Measurements from ENCODE around the gene CASTOR1. TPM values are rescaled to one million over a fixed set of nuclear protein-coding genes. Genes with fewer than 3 reads are reported as not detected.

The CASTOR1 gene
- total and polyA plus RNA-seq, 2 experiments from 2014 or later = 19.0 to 22.2 TPM

GRCh38 chr22:30301995-30302809 is 12.9 kb upstream of the CASTOR1 start:
- Histone ChIP-seq H3K4me1 (ENCODE audit: low read depth) (no peaks in the 10 kb centered on the region), H3K27me3 (no peaks in the 10 kb centered on the region), H3K36me3 (no peaks in the 10 kb centered on the region), H3K27ac (no peak overlapping the region), H3K9me3 (ENCODE audit: low read depth) (no peaks in the 10 kb centered on the region), H3K4me3 (no peak overlapping the region)
- TF ChIP-seq CTCF (IDR thresholded peaks at IDR 0.05; ENCODE audit: low read depth, low read length) = no peak
- peak in 1 of 2 donors; percentile 77 for DNase-seq (ENCODE audit: low read depth in 1 of 2, low spot score in 1 of 2)

DNA sequence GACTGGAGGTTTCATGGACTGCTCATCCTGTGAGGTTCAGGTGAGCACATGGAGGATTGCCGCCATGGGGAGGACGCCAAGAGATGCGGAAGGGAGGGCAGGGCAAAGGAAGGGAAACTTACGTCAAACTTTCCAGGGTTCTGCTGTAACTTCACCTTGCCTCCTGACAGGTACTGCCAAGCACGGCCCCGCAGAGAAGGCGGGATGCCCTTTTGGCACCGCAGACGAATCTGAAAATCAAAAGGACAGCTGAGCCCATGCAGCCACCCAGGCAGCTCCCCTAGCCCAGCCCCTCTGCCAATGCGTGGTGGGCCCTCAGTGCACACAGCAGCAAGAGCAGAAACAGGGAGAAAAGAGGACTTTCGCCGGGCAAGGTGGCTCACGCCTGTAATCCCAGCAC is 10.0 kb upstream of the CASTOR1 start:
- Histone ChIP-seq H3K4me3 (no peak overlapping the region), H3K4me1 (ENCODE audit: low read depth) (no peaks in the 10 kb centered on the region), H3K36me3 (peaks cover 2% of the 10 kb centered on the region), H3K9me3 (ENCODE audit: low read depth) (no peaks in the 10 kb centered on the region), H3K27ac (no peak overlapping the region), H3K27me3 (no peaks in the 10 kb centered on the region)
- DNase-seq (ENCODE audit: low read depth in 1 of 2, low spot score in 1 of 2) = no peak
- no peak for TF ChIP-seq CTCF (IDR thresholded peaks at IDR 0.05; ENCODE audit: low read depth, low read length)

DNA sequence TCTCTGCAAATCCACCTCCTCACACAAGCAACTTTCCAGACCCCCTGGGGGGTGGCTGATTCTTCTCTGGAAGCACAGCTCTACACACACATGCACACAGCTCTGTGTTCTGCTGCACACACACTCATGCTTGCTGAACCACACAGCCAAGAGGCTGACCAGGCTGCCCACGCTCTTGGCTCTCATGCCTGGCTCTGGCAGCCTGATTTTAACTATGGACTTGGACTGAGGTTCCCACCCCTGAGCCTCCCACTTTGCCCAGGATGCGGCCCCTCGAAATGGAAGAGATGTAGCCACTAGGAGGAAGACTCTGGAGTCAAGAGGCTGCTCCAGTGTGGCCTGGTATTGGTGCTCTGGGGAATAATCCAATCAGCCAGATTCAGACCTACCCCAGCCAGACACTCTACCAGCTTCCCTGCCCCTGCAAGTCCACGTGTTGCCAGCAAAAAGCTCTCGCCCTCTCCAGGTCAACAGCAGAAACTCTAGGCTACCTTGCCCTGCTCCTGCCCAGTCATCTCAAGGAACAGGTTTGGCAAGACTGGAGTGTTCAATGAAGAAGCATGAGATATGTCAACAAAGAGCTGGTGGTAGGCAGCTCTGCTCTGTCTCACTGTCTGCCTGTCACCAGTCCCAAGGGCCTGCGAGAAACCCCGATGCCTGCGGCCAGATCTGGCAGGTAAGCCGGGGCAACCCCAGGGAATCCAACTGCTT is 8.8 kb upstream of the CASTOR1 start:
- Histone ChIP-seq H3K27ac (no peak overlapping the region), H3K4me1 (ENCODE audit: low read depth) (no peaks in the 10 kb centered on the region), H3K27me3 (no peaks in the 10 kb centered on the region), H3K9me3 (ENCODE audit: low read depth) (no peaks in the 10 kb centered on the region), H3K36me3 (peaks cover 2% of the 10 kb centered on the region), H3K4me3 (no peak overlapping the region)
- DNase-seq (ENCODE audit: low read depth in 1 of 2, low spot score in 1 of 2) = no peak
- TF ChIP-seq CTCF (IDR thresholded peaks at IDR 0.05; ENCODE audit: low read depth, low read length) = no peak

- DNase-seq (ENCODE audit: low read depth in 1 of 2, low spot score in 1 of 2) = no peak
- Histone ChIP-seq H3K36me3 (peaks cover 2% of the 10 kb centered on the region), H3K4me3 (no peak overlapping the region), H3K9me3 (ENCODE audit: low read depth) (no peaks in the 10 kb centered on the region), H3K4me1 (ENCODE audit: low read depth) (no peaks in the 10 kb centered on the region), H3K27ac (no peak overlapping the region), H3K27me3 (no peaks in the 10 kb centered on the region)
- TF ChIP-seq CTCF (IDR thresholded peaks at IDR 0.05; ENCODE audit: low read depth, low read length) = no peak
Measured at GRCh38 chr22:30297276-30297990, 8.1 kb upstream of the CASTOR1 start.

- no peak overlapping the region for H3K27ac ChIP-seq
- peaks cover 2% of the 10 kb centered on the region for H3K36me3 ChIP-seq
- no peak for TF ChIP-seq CTCF (IDR thresholded peaks at IDR 0.05; ENCODE audit: low read depth, low read length)
- H3K4me3 ChIP-seq = no peak overlapping the region
- DNase-seq (ENCODE audit: low read depth in 1 of 2, low spot score in 1 of 2) = no peak
- no peaks in the 10 kb centered on the region for H3K4me1 ChIP-seq (ENCODE audit: low read depth)
- H3K9me3 ChIP-seq (ENCODE audit: low read depth) = no peaks in the 10 kb centered on the region
- H3K27me3 ChIP-seq = no peaks in the 10 kb centered on the region
Measured at GRCh38 chr22:30296833-30297232, 7.5 kb upstream of the CASTOR1 start.

Measured in cardiac muscle cell (in vitro differentiated cells and primary cell).